ENCODE measurements around the gene S100A6. TPM values are rescaled to one million over a fixed set of nuclear protein-coding genes. Genes with fewer than 3 reads are reported as not detected.
A peak's percentile ranks its signal among the peaks of the same experiment; 100 is the strongest.

Gene S100A6
- total RNA-seq, 1 donor from 2014 or later = 336 TPM

DNA sequence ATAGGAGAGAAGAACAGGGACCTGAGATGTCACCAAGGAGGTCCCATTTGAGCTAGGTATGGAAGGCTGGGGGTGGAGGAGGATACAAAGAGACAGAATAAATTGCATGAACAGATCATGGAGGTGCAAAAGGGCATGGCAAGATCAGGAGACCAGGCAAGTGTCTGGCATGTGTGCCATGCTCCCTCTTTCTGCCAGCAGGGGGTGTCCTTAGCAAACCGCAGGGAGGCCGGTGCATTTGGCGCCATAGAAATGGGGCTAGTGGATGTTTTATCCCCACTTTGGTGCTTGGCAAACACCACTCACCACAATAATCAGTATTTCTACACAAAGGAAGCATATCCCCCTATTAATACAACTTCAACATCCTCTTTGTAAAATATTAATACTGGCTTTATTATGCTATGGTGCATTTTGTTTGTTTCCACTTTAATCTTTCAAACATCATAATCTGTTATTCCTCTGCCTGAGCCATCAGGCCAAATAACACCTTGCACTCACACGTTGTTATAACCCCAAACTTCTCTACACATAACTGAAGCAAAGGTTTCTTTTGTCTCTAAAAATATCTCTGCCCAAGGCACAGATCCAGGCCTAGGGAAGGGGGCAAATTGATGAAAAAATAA is 25.9 kb downstream of the S100A6 start:
- Histone ChIP-seq H3K27me3 (ENCODE audit: low read depth) (no peaks in the 10 kb centered on the region), H3K27ac (replicated peaks) (no peak overlapping the region), H3K9me3 (replicated peaks) (no peaks in the 10 kb centered on the region), H3K36me3 (no peaks in the 10 kb centered on the region), H3K4me1 (peaks cover 31% of the 10 kb centered on the region), H3K4me3 (no peak overlapping the region)
- no peak for DNase-seq
- intact Hi-C loops (cut with micrococcal nuclease) = loop anchor here (10.0 kb wide), 1 partner anchor 55 kb away; the partner anchor contains the start of gene S100A2
- TF ChIP-seq, protein P1, sequence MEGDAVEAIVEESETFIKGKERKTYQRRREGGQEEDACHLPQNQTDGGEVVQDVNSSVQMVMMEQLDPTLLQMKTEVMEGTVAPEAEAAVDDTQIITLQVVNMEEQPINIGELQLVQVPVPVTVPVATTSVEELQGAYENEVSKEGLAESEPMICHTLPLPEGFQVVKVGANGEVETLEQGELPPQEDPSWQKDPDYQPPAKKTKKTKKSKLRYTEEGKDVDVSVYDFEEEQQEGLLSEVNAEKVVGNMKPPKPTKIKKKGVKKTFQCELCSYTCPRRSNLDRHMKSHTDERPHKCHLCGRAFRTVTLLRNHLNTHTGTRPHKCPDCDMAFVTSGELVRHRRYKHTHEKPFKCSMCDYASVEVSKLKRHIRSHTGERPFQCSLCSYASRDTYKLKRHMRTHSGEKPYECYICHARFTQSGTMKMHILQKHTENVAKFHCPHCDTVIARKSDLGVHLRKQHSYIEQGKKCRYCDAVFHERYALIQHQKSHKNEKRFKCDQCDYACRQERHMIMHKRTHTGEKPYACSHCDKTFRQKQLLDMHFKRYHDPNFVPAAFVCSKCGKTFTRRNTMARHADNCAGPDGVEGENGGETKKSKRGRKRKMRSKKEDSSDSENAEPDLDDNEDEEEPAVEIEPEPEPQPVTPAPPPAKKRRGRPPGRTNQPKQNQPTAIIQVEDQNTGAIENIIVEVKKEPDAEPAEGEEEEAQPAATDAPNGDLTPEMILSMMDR (IDR thresholded peaks at IDR 0.05; ENCODE audit: borderline replicate concordance) = peak; percentile 58

DNA sequence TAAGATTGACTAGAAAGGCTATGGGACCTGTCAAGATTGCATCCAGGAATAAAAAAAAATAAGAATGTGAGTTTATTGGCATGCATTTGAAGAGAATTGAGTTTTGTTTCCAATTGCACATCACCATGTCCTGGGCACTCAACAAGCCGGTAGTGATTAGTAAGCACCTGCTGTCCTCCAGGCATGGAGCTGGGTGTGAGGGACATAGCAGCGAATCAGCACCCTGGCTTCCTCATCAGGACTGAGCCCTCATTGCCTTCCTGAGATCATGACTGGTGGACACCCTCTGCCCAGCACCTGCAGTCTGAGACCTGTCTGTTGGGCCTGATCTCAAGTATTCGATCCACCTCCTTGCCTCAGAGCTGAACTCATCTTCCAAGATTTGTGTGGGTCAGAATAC is 26.8 kb downstream of the S100A6 start:
- Histone ChIP-seq H3K4me3 (no peak overlapping the region), H3K36me3 (no peaks in the 10 kb centered on the region), H3K9me3 (replicated peaks) (no peaks in the 10 kb centered on the region), H3K27me3 (ENCODE audit: low read depth) (no peaks in the 10 kb centered on the region), H3K27ac (replicated peaks) (no peak overlapping the region), H3K4me1 (peaks cover 31% of the 10 kb centered on the region)
- TF ChIP-seq, protein P1 (IDR thresholded peaks at IDR 0.05; ENCODE audit: borderline replicate concordance) = no peak
- intact Hi-C loops (cut with micrococcal nuclease) = no loop called here
- DNase-seq = no peak

DNA sequence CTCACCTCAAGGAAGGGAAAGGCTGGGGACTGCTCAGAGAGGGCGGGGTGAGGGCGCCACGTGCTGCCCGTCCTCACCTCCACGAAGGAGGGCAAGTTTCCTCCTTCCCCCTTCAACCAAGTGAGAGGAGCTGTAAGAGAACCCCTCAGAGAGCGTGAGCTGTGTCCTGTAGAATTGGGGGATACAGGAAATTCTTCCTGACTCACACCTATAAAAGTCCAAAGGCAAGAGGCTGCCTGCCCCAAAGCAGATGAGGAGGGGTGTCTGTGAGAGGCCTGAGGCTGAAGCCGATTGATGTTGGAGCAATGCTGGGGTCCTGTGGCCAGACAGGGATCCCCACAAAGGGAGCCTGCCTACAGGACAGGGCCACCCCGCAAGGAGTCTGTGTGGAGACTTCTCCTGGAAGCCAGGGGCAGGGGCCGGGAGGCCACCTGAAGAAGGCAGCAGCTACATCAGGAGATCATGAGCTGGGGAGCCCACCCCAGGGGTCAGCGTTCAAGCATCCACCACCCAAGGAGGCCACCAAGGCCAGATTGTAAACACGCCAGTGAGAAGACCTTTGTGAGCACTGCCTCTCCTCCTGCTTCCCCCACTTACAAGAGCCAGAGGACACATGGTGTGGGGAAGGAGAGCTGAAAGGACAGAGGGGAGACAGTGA is 27.7 kb downstream of the S100A6 start:
- H3K27me3 ChIP-seq (ENCODE audit: low read depth) = no peaks in the 10 kb centered on the region
- intact Hi-C loops (cut with micrococcal nuclease) = no loop called here
- H3K4me1 ChIP-seq = peaks cover 31% of the 10 kb centered on the region
- no peak for DNase-seq
- no peaks in the 10 kb centered on the region for H3K9me3 ChIP-seq (replicated peaks)
- H3K36me3 ChIP-seq = no peaks in the 10 kb centered on the region
- TF ChIP-seq, protein P1 (IDR thresholded peaks at IDR 0.05; ENCODE audit: borderline replicate concordance) = no peak
- H3K4me3 ChIP-seq = no peak overlapping the region
- H3K27ac ChIP-seq (replicated peaks) = peak overlapping the region; percentile 89

DNA sequence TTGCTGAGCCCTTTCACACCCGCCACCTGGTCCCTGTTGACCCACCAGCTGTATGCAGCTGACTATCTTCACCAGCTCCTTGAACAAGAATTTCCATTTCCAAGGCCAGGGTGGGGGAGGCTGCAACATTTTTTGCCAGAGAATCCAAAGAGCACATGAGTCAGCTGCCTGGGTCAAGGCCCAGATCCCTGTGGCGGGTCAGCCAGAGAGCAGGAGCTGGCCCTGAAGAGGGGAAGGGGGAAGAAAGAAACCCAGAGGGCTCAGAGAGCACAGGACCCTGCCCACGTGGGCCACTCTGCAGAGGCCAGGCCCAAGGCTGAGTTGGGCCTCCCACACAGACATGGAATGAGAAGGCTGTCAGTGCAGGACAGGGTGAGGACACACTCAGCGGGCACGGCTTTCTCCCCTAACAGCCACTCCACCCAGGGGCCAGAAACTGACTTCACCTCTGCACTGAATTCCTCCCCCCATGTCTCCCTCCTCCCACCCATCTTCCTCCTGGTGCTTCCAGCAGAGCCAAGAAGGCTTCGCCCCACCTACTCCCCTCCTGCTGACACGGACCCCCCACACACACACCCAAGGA is 28.9 kb downstream of the S100A6 start:
- Histone ChIP-seq H3K27me3 (ENCODE audit: low read depth) (no peaks in the 10 kb centered on the region), H3K4me1 (peaks cover 31% of the 10 kb centered on the region), H3K36me3 (no peaks in the 10 kb centered on the region), H3K4me3 (peak overlapping the region; percentile 14), H3K27ac (replicated peaks) (peak overlapping the region; percentile 89), H3K9me3 (replicated peaks) (no peaks in the 10 kb centered on the region)
- TF ChIP-seq, protein P1 (IDR thresholded peaks at IDR 0.05; ENCODE audit: borderline replicate concordance) = no peak
- intact Hi-C loops (cut with micrococcal nuclease) = no loop called here
- peak; percentile 87 for DNase-seq

DNA sequence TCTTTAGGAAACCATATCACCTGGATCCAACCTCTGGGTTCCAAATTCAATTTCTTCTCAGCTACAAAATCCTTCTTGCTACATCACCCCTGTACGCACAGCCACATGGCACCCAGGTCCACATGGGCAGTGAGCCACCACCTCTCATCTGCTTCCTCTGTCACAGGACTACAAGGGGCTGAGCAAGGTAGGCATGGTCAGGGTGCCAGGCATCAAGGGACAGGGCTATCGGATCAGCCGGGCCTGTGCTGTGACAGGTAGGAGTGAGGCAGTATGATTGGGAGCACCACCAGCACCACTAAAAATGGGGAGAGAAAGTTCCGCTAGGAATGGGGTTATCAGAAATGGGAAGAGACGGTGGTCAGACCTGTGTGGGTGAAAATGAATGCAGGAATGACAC is 29.4 kb downstream of the S100A6 start:
- DNase-seq = no peak
- H3K27me3 ChIP-seq (ENCODE audit: low read depth) = no peaks in the 10 kb centered on the region
- H3K27ac ChIP-seq (replicated peaks) = peak overlapping the region; percentile 89
- H3K9me3 ChIP-seq (replicated peaks) = no peaks in the 10 kb centered on the region
- no peaks in the 10 kb centered on the region for H3K36me3 ChIP-seq
- no peak overlapping the region for H3K4me3 ChIP-seq
- TF ChIP-seq, protein P1 (IDR thresholded peaks at IDR 0.05; ENCODE audit: borderline replicate concordance) = no peak
- intact Hi-C loops (cut with micrococcal nuclease) = no loop called here
- peaks cover 31% of the 10 kb centered on the region for H3K4me1 ChIP-seq
